CD14-positive monocyte (primary cell): ENCODE data around the gene NIF3L1. TPM values are rescaled to one million over a fixed set of nuclear protein-coding genes. Genes with fewer than 3 reads are reported as not detected.

ENCODE experiments used
- DNase-seq, 3 donors: peaks; one replicate each; pipeline ENCODE4 v3.0.0-alpha.2; 2011 to 2022
- H2AFZ ChIP-seq: 2 replicates; pipeline ENCODE4 v1.6.0; 2012; ENCODE audit warnings: mild to moderate bottlenecking, low read depth, low read length, inconsistent platforms; ENCODE audit not compliant: insufficient read depth, poor library complexity, severe bottlenecking
- H3K27ac ChIP-seq, 2 donors: 1 replicate in 1 of 2; 2 replicates in 1 of 2; pipeline ENCODE4 v1.5.1; 2012 to 2013; ENCODE audit warnings: low read length in 2 of 2, control low read depth in 1 of 2, inconsistent platforms in 1 of 2, low read depth in 1 of 2, mild to moderate bottlenecking in 1 of 2
- H3K27me3 ChIP-seq, 2 donors: one replicate each; pipeline versions ENCODE4 v1.6.0 to v1.6.1; 2011 to 2013; ENCODE audit warnings: low read length in 2 of 2; ENCODE audit not compliant: control insufficient read depth in 2 of 2, insufficient read depth in 2 of 2
- H3K36me3 ChIP-seq, 2 donors: replicated peaks in 1 of 2; 1 replicate in 1 of 2; 2 replicates in 1 of 2; pipeline versions ENCODE4 v1.5.1 to v1.6.1; 2012 to 2013; ENCODE audit warnings: low read length in 2 of 2, control low read depth in 1 of 2, inconsistent platforms in 1 of 2, mild to moderate bottlenecking in 1 of 2; ENCODE audit not compliant: insufficient read depth in 2 of 2, control insufficient read depth in 1 of 2
- H3K4me1 ChIP-seq, 2 donors: 1 replicate in 1 of 2; 2 replicates in 1 of 2; pipeline versions ENCODE4 v1.5.1 to v1.6.1; 2012 to 2013; ENCODE audit warnings: low read length in 2 of 2, control low read depth in 1 of 2, inconsistent platforms in 1 of 2, mild to moderate bottlenecking in 1 of 2, moderate library complexity in 1 of 2; ENCODE audit not compliant: insufficient read depth in 2 of 2, control insufficient read depth in 1 of 2
- H3K4me2 ChIP-seq: replicated peaks from 2 replicates; pipeline ENCODE3; 2012; ENCODE audit warnings: low read length, moderate library complexity, mild to moderate bottlenecking; ENCODE audit not compliant: poor library complexity, severe bottlenecking; ENCODE audit errors: extremely low read depth
- H3K4me3 ChIP-seq, 3 experiments: fragments of 200-600 bp in 1 of 3; sonication (generic) in 1 of 3; replicated peaks in 1 of 3; 1 replicate in 2 of 3; 2 replicates in 1 of 3; pipeline ENCODE4 v1.5.1; 2011 to 2013; ENCODE audit warnings: low read length in 3 of 3, mild to moderate bottlenecking in 3 of 3, control low read depth in 2 of 3, low read depth in 2 of 3, inconsistent platforms in 1 of 3, moderate library complexity in 1 of 3
- H3K79me2 ChIP-seq: 2 replicates; pipeline ENCODE4 v1.6.0; 2012; ENCODE audit warnings: mild to moderate bottlenecking, control low read depth, inconsistent platforms, low read length, moderate library complexity; ENCODE audit not compliant: insufficient read depth
- H3K9ac ChIP-seq: 2 replicates; pipeline ENCODE4 v1.6.0; 2017; ENCODE audit warnings: low read length, mild to moderate bottlenecking; ENCODE audit not compliant: insufficient read depth, poor library complexity, severe bottlenecking
- H3K9me3 ChIP-seq, 2 donors: replicated peaks in 1 of 2; 1 replicate in 1 of 2; 2 replicates in 1 of 2; pipeline versions ENCODE4 v1.5.1 to v1.6.1; 2012 to 2013; ENCODE audit warnings: low read length in 2 of 2, control low read depth in 1 of 2; ENCODE audit not compliant: control insufficient read depth in 1 of 2, insufficient read depth in 1 of 2
- H4K20me1 ChIP-seq: 2 replicates; pipeline ENCODE4 v1.6.0; 2012; ENCODE audit warnings: mild to moderate bottlenecking, low read length, control low read depth, moderate library complexity; ENCODE audit not compliant: insufficient read depth
- H3K27ac Mint-ChIP-seq, 7 donors: one replicate each; pipeline ENCODE4 v1.8.0; 2020; ENCODE audit warnings: mild to moderate bottlenecking in 7 of 7, mixed read lengths in 7 of 7, moderate library complexity in 6 of 7, inconsistent platforms in 2 of 7
- H3K27me3 Mint-ChIP-seq, 3 donors: one replicate each; pipeline ENCODE4 v1.8.0; 2021 to 2022; ENCODE audit warnings: low read depth in 3 of 3, mild to moderate bottlenecking in 3 of 3, mixed read lengths in 3 of 3, moderate library complexity in 3 of 3, inconsistent platforms in 1 of 3
- H3K36me3 Mint-ChIP-seq, 2 donors: one replicate each; pipeline ENCODE4 v1.8.0; 2020; ENCODE audit warnings: mixed read lengths in 2 of 2, inconsistent platforms in 1 of 2, mild to moderate bottlenecking in 1 of 2
- H3K4me1 Mint-ChIP-seq: one replicate; pipeline ENCODE4 v1.8.0; 2020; ENCODE audit warnings: mild to moderate bottlenecking, mixed read lengths
- H3K4me3 Mint-ChIP-seq, 2 donors: one replicate each; pipeline ENCODE4 v1.8.0; 2020; ENCODE audit warnings: mild to moderate bottlenecking in 2 of 2, mixed read lengths in 2 of 2, moderate library complexity in 1 of 2
- H3K9me3 Mint-ChIP-seq, 7 donors: one replicate each; pipeline ENCODE4 v1.8.0; 2020 to 2022; ENCODE audit warnings: mixed read lengths in 7 of 7, mild to moderate bottlenecking in 6 of 7, moderate library complexity in 6 of 7, inconsistent platforms in 2 of 7
- WGBS: methylation state at CpG from one replicate; pipeline ENCODE4 v1.1.5; 2013; ENCODE audit warnings: missing lambda C conversion rate; ENCODE audit not compliant: insufficient coverage; 5-methylcytosine and 5-hydroxymethylcytosine counted together
- intact Hi-C, 2 donors: fragments of 100-400 bp; cut with micrococcal nuclease; formaldehyde crosslinking; loops; one replicate each; pipeline versions ENCODE4 v1.15.0 to v1.15.1; 2023
- polyA minus RNA-seq: library from RNA; depleted of rRNA, polyadenylated mRNA; stranded (reverse); fragments of >200 nt; gene quantifications from 2 replicates; pipeline ENCODE4 v1.2.3, GENCODE V29; 2012
- polyA plus RNA-seq, 3 donors: library from polyadenylated mRNA; depleted of rRNA in 1 of 3; unstranded in 2 of 3; stranded (reverse) in 1 of 3; fragments of 300-500 nt in 2 of 3; fragments of >200 nt in 1 of 3; fragmentation: Illumina TruSeq in 2 of 3; gene quantifications; 1 replicate in 2 of 3; 2 replicates in 1 of 3; pipeline ENCODE4 v1.2.3, GENCODE V29; 2012 to 2021
- total RNA-seq, 12 experiments: library from RNA in 1 of 12; stranded (reverse) in 1 of 12; fragments of 120-200 nt in 1 of 12; gene quantifications; one replicate each; pipeline ENCODE4 v1.2.4 and lab custom pipeline; 2013 to 2026; ENCODE audit warnings: mixed read lengths in 6 of 12, inconsistent platforms in 1 of 12
- TF ChIP-seq, protein P1 (sequence below): fragments of 200-600 bp; IDR thresholded peaks from one replicate; pipeline ENCODE4 v1.8.0; 2022; ENCODE audit warnings: antibody characterized with exemption, mild to moderate bottlenecking

The NIF3L1 gene, protein sequence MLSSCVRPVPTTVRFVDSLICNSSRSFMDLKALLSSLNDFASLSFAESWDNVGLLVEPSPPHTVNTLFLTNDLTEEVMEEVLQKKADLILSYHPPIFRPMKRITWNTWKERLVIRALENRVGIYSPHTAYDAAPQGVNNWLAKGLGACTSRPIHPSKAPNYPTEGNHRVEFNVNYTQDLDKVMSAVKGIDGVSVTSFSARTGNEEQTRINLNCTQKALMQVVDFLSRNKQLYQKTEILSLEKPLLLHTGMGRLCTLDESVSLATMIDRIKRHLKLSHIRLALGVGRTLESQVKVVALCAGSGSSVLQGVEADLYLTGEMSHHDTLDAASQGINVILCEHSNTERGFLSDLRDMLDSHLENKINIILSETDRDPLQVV
- 27.7 TPM for total RNA-seq (2013)
- polyA plus RNA-seq: 10 to 100 TPM; 16.2 to 18.0 (median 16.9) TPM
- polyA minus RNA-seq: 10.1 and 18.3 TPM in 2 replicates
- total RNA-seq (lab: John Stamatoyannopoulos, UW): 3.0 to 10.5 (median 3.8) reads per million in 11 experiments

- under 1% methylated on average over 38 of the region's 50 CpGs for WGBS
- no peaks in the 10 kb centered on the region for H3K9me3 ChIP-seq
- H3K27me3 ChIP-seq: no peaks in the 10 kb centered on the region
- H3K4me1 ChIP-seq: peaks cover 16 to 30% of the 10 kb centered on the region in 2 donors
- peaks cover 53% of the 10 kb centered on the region for H3K79me2 ChIP-seq
- intact Hi-C loops: loop anchor here in 1 of 2 donors (2.0 to 10.0 kb wide), 2 partner anchors 24 to 566 kb away; partner anchors contain the start of genes CLK1, STRADB and TRAK2
- Mint-ChIP-seq H3K36me3 (peaks cover 18 to 35% of the 10 kb centered on the region in 2 donors), H3K27me3 (peaks cover 0 to 1% (median 0%) of the 10 kb centered on the region in 3 donors), H3K4me1 (peaks cover 29% of the 10 kb centered on the region), H3K27ac (peak within 1 kb of the TSS; percentile 94 to 100 (median 99)), H3K4me3 (peak within 1 kb of the TSS; percentile 94 to 96), H3K9me3 (no peaks in the 10 kb centered on the region)
- TF ChIP-seq, protein P1, sequence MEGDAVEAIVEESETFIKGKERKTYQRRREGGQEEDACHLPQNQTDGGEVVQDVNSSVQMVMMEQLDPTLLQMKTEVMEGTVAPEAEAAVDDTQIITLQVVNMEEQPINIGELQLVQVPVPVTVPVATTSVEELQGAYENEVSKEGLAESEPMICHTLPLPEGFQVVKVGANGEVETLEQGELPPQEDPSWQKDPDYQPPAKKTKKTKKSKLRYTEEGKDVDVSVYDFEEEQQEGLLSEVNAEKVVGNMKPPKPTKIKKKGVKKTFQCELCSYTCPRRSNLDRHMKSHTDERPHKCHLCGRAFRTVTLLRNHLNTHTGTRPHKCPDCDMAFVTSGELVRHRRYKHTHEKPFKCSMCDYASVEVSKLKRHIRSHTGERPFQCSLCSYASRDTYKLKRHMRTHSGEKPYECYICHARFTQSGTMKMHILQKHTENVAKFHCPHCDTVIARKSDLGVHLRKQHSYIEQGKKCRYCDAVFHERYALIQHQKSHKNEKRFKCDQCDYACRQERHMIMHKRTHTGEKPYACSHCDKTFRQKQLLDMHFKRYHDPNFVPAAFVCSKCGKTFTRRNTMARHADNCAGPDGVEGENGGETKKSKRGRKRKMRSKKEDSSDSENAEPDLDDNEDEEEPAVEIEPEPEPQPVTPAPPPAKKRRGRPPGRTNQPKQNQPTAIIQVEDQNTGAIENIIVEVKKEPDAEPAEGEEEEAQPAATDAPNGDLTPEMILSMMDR: no peak
- peak within 1 kb of the TSS; percentile 84 to 96 (median 89) for H3K4me3 ChIP-seq
- H3K27ac ChIP-seq: peak within 1 kb of the TSS; percentile 96 to 98
- H4K20me1 ChIP-seq: no peaks in the 10 kb centered on the region
- peaks cover 10 to 31% of the 10 kb centered on the region in 2 donors for H3K36me3 ChIP-seq
- H3K4me2 ChIP-seq: peak within 1 kb of the TSS; percentile 84
- H2AFZ ChIP-seq: peak within 1 kb of the TSS; percentile 89
- H3K9ac ChIP-seq: peak within 1 kb of the TSS; percentile 93
- peak; percentile 97 to 98 (median 97) for DNase-seq
Observed at GRCh38 chr2:200888704-200889625, at the start of gene NIF3L1, which contains the start of gene PPIL3. Gene NIF3L1 (plus strand): TSS chr2:200889371. CDS start chr2:200891944, 2,573 bp downstream. Gene PPIL3 (minus strand): TSS chr2:200889077. CDS start chr2:200887615, 1,462 bp downstream.

- Mint-ChIP-seq H3K27me3 (peaks cover 2 to 6% (median 4%) of the 10 kb centered on the region in 3 donors), H3K4me3 (no peak overlapping the region), H3K9me3 (peaks cover 10 to 38% (median 18%) of the 10 kb centered on the region in 7 donors), H3K27ac (no peak overlapping the region), H3K4me1 (no peaks in the 10 kb centered on the region), H3K36me3 (no peaks in the 10 kb centered on the region)
- no peak overlapping the region for H3K9ac ChIP-seq
- TF ChIP-seq, protein P1: no peak
- H3K36me3 ChIP-seq: no peaks in the 10 kb centered on the region
- no peaks in the 10 kb centered on the region for H3K27me3 ChIP-seq
- H3K4me2 ChIP-seq: no peak overlapping the region
- DNase-seq: no peak
- H3K4me3 ChIP-seq: no peak overlapping the region
- no peaks in the 10 kb centered on the region for H3K4me1 ChIP-seq
- H3K27ac ChIP-seq: no peak overlapping the region
- H3K9me3 ChIP-seq: peaks cover 14 to 24% of the 10 kb centered on the region in 2 donors
- intact Hi-C loops: no loop called here
- WGBS: 81% methylated on average over 3 of the region's 3 CpGs
- H2AFZ ChIP-seq: no peak overlapping the region
- no peaks in the 10 kb centered on the region for H3K79me2 ChIP-seq
- no peaks in the 10 kb centered on the region for H4K20me1 ChIP-seq
Observed at GRCh38 chr2:200839513-200839912, 49.7 kb upstream of the NIF3L1 start.
